H9 (cell line): ENCODE results near the gene ZNF467. TPM values are rescaled to one million over a fixed set of nuclear protein-coding genes. Genes with fewer than 3 reads are reported as not detected.

ENCODE experiments used
- DNase-seq: peaks from one replicate; pipeline ENCODE4 v3.0.0-alpha.2; 2017
- H2AFZ ChIP-seq: one replicate; pipeline ENCODE4 v1.6.1; 2013; ENCODE audit warnings: mild to moderate bottlenecking, low read length, control low read depth, moderate library complexity
- H2AK5ac ChIP-seq: 2 replicates; pipeline ENCODE4 v1.6.1; 2013; ENCODE audit warnings: low read length, control low read depth, mixed read lengths; ENCODE audit not compliant: insufficient read length
- H2BK120ac ChIP-seq: one replicate; pipeline ENCODE4 v1.6.1; 2013; ENCODE audit warnings: low read depth, mild to moderate bottlenecking, low read length, control low read depth, inconsistent platforms; ENCODE audit not compliant: poor library complexity, severe bottlenecking
- H2BK12ac ChIP-seq: 2 replicates; pipeline ENCODE4 v1.6.1; 2013; ENCODE audit warnings: low read length, control low read depth, mixed read lengths, low read depth; ENCODE audit not compliant: insufficient read length
- H2BK15ac ChIP-seq: 2 replicates; pipeline ENCODE4 v1.6.1; 2013; ENCODE audit warnings: low read depth, low read length, control low read depth
- H2BK20ac ChIP-seq: one replicate; pipeline ENCODE4 v1.6.1; 2013; ENCODE audit warnings: low read depth, mild to moderate bottlenecking, low read length, control low read depth, inconsistent platforms; ENCODE audit not compliant: poor library complexity, severe bottlenecking
- H2BK5ac ChIP-seq: 2 replicates; pipeline ENCODE4 v1.6.1; 2013; ENCODE audit warnings: low read length, control low read depth, mixed read lengths; ENCODE audit not compliant: insufficient read length
- H3K14ac ChIP-seq: 2 replicates; pipeline ENCODE4 v1.6.1; 2013; ENCODE audit warnings: low read length, control low read depth; ENCODE audit not compliant: insufficient read depth
- H3K18ac ChIP-seq: 2 replicates; pipeline ENCODE4 v1.6.1; 2013; ENCODE audit warnings: low read depth, mild to moderate bottlenecking, mixed read lengths, low read length, control low read depth; ENCODE audit not compliant: insufficient read length
- H3K23ac ChIP-seq: 2 replicates; pipeline ENCODE4 v1.6.1; 2013; ENCODE audit warnings: low read length, control low read depth, mixed read lengths, low read depth; ENCODE audit not compliant: insufficient read length
- H3K23me2 ChIP-seq: 2 replicates; pipeline ENCODE4 v1.6.1; 2013; ENCODE audit warnings: low read depth, mild to moderate bottlenecking, mixed read lengths, low read length, control low read depth; ENCODE audit not compliant: insufficient read length, poor library complexity, severe bottlenecking
- H3K27ac ChIP-seq: 2 replicates; pipeline ENCODE4 v1.5.1; 2013; ENCODE audit warnings: low read length, control low read depth, mixed read lengths, low read depth; ENCODE audit not compliant: insufficient read length
- H3K27me3 ChIP-seq: 2 replicates; pipeline ENCODE4 v1.6.1; 2013; ENCODE audit warnings: low read length, control low read depth, inconsistent platforms; ENCODE audit not compliant: insufficient read depth
- H3K4ac ChIP-seq: 2 replicates; pipeline ENCODE4 v1.6.1; 2013; ENCODE audit warnings: low read depth, mild to moderate bottlenecking, control low read depth, inconsistent platforms, low read length, moderate library complexity
- H3K4me1 ChIP-seq: 2 replicates; pipeline ENCODE4 v1.6.1; 2013; ENCODE audit warnings: low read length, control low read depth, inconsistent platforms; ENCODE audit not compliant: insufficient read depth
- H3K4me2 ChIP-seq: 2 replicates; pipeline ENCODE4 v1.6.1; 2013; ENCODE audit warnings: low read length, control low read depth, mixed read lengths; ENCODE audit not compliant: insufficient read length, insufficient read depth
- H3K56ac ChIP-seq: 2 replicates; pipeline ENCODE4 v1.6.1; 2013; ENCODE audit warnings: low read depth, mild to moderate bottlenecking, mixed read lengths, low read length, control low read depth; ENCODE audit not compliant: insufficient read length
- H3K79me1 ChIP-seq: 2 replicates; pipeline ENCODE4 v1.6.1; 2013; ENCODE audit warnings: low read depth, mild to moderate bottlenecking, moderate library complexity, low read length, control low read depth, inconsistent platforms; ENCODE audit not compliant: insufficient read depth, poor library complexity, severe bottlenecking
- H3K79me2 ChIP-seq: 2 replicates; pipeline ENCODE4 v1.6.1; 2013; ENCODE audit warnings: low read length, control low read depth, inconsistent platforms; ENCODE audit not compliant: insufficient read depth
- H3K9ac ChIP-seq: 2 replicates; pipeline ENCODE4 v1.6.1; 2013; ENCODE audit warnings: low read length, control low read depth, mixed read lengths; ENCODE audit not compliant: insufficient read length; ENCODE audit errors: extremely low read depth
- H3K9me3 ChIP-seq: one replicate; pipeline ENCODE4 v1.6.1; 2013; ENCODE audit warnings: low read depth, low read length, inconsistent platforms; ENCODE audit not compliant: control insufficient read depth
- H3T11ph ChIP-seq: one replicate; pipeline ENCODE4 v1.6.1; 2013; ENCODE audit warnings: mild to moderate bottlenecking, low read length, control low read depth, inconsistent platforms
- H4K20me1 ChIP-seq: one replicate; pipeline ENCODE4 v1.6.1; 2013; ENCODE audit not compliant: control insufficient read depth, insufficient read length, insufficient read depth
- H4K5ac ChIP-seq: 2 replicates; pipeline ENCODE4 v1.6.1; 2013; ENCODE audit warnings: low read depth, mild to moderate bottlenecking, mixed read lengths, low read length, control low read depth; ENCODE audit not compliant: insufficient read length
- H4K8ac ChIP-seq: replicated peaks from 2 replicates; pipeline ENCODE4 v1.6.1; 2013; ENCODE audit warnings: low read length, control low read depth, mixed read lengths, low read depth; ENCODE audit not compliant: insufficient read length
- H4K91ac ChIP-seq: 2 replicates; pipeline ENCODE4 v1.6.1; 2013; ENCODE audit warnings: low read depth, mild to moderate bottlenecking, moderate library complexity, mixed read lengths, low read length, control low read depth; ENCODE audit not compliant: insufficient read length
- H3K27ac Mint-ChIP-seq, 3 experiments: 2 replicates in 2 of 3; 3 replicates in 1 of 3; pipeline ENCODE4 v1.8.0; 2020 to 2021; ENCODE audit warnings: mixed read lengths in 3 of 3, mild to moderate bottlenecking in 1 of 3, moderate library complexity in 1 of 3
- H3K27me3 Mint-ChIP-seq: 2 replicates; pipeline ENCODE4 v1.8.0; 2021; ENCODE audit warnings: low read depth, mild to moderate bottlenecking, moderate library complexity, mixed read lengths
- H3K36me3 Mint-ChIP-seq, 3 experiments: 2 replicates in 2 of 3; 3 replicates in 1 of 3; pipeline ENCODE4 v1.8.0; 2020 to 2021; ENCODE audit warnings: low read depth in 3 of 3, mixed read lengths in 3 of 3; ENCODE audit not compliant: insufficient read depth in 1 of 3
- H3K4me1 Mint-ChIP-seq, 2 experiments: 2 replicates each; pipeline ENCODE4 v1.8.0; 2020; ENCODE audit warnings: mixed read lengths in 2 of 2
- H3K4me3 Mint-ChIP-seq, 2 experiments: 2 replicates in 1 of 2; 3 replicates in 1 of 2; pipeline ENCODE4 v1.8.0; 2020 to 2021; ENCODE audit warnings: mild to moderate bottlenecking in 2 of 2, mixed read lengths in 2 of 2, moderate library complexity in 1 of 2
- H3K9me3 Mint-ChIP-seq, 2 experiments: 2 replicates in 1 of 2; 3 replicates in 1 of 2; pipeline ENCODE4 v1.8.0; 2020; ENCODE audit warnings: mild to moderate bottlenecking in 2 of 2, mixed read lengths in 2 of 2, moderate library complexity in 1 of 2
- WGBS: extraction: QIAGEN DNeasy Blood & Tissue Kit; methylation state at CpG from one replicate; pipeline ENCODE4 v1.1.7; 2013; ENCODE audit warnings: missing lambda C conversion rate, low lambda C conversion rate, mixed read lengths; ENCODE audit not compliant: insufficient read length; ENCODE audit errors: extremely low coverage; 5-methylcytosine and 5-hydroxymethylcytosine counted together
- total RNA-seq: library from RNA; stranded (reverse); gene quantifications from 2 replicates; pipeline ENCODE4 v1.2.1, GENCODE V29; 2021
- TF ChIP-seq, protein P1 (sequence below): fragments of 200-600 bp; sonication (generic); conservative IDR thresholded peaks from 3 replicates; pipeline ENCODE4 v1.8.0; 2021; ENCODE audit warnings: antibody characterized with exemption, mild to moderate bottlenecking

Gene ZNF467
- total RNA-seq, 1 experiment from 2014 or later, result 0.31 TPM

DNA sequence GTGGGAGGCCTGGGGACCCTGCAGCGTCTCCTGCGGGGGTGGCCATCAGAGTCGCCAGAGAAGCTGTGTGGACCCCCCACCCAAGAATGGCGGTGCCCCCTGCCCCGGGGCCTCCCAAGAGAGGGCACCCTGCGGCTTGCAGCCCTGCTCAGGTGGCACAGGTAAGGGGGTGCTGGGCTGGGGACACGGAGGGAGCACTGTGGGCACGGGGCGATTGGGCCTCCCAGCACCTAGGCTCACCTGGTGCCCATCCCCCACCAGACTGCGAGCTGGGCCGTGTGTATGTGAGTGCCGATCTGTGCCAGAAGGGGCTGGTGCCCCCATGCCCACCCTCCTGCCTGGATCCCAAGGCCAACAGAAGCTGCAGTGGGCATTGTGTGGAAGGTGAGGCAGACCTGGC is 29.6 kb upstream of the ZNF467 start:
- Histone ChIP-seq H4K20me1 (no peaks in the 10 kb centered on the region), H3K23ac (no peak overlapping the region), H2AFZ (no peak overlapping the region), H3K79me1 (no peaks in the 10 kb centered on the region), H2BK5ac (no peak overlapping the region), H3K4ac (no peak overlapping the region), H3K4me1 (no peaks in the 10 kb centered on the region), H2BK120ac (no peak overlapping the region), H3K27me3 (no peaks in the 10 kb centered on the region), H4K91ac (no peak overlapping the region), H3K14ac (no peak overlapping the region), H3K18ac (no peak overlapping the region), H3K79me2 (no peaks in the 10 kb centered on the region), H4K5ac (no peak overlapping the region), H3T11ph (no peak overlapping the region), H2BK20ac (no peak overlapping the region), H3K56ac (no peak overlapping the region), H4K8ac (no peak overlapping the region), H3K4me2 (no peak overlapping the region), H3K27ac (no peak overlapping the region), H2BK12ac (no peak overlapping the region), H3K23me2 (no peaks in the 10 kb centered on the region), H2AK5ac (no peak overlapping the region), H2BK15ac (no peak overlapping the region), H3K9ac (no peak overlapping the region), H3K9me3 (no peaks in the 10 kb centered on the region)
- no peak for DNase-seq
- Mint-ChIP-seq H3K36me3 (no peaks in the 10 kb centered on the region), H3K27ac (no peak overlapping the region), H3K4me3 (no peak overlapping the region), H3K9me3 (no peaks in the 10 kb centered on the region), H3K4me1 (peaks cover 0 to 8% of the 10 kb centered on the region in 2 experiments; a peak in 3 of 4 replicates), H3K27me3 (peaks cover 19% of the 10 kb centered on the region)
- WGBS, result no CpG with 5 or more reads among the region's 12 CpGs
- TF ChIP-seq, protein P1, sequence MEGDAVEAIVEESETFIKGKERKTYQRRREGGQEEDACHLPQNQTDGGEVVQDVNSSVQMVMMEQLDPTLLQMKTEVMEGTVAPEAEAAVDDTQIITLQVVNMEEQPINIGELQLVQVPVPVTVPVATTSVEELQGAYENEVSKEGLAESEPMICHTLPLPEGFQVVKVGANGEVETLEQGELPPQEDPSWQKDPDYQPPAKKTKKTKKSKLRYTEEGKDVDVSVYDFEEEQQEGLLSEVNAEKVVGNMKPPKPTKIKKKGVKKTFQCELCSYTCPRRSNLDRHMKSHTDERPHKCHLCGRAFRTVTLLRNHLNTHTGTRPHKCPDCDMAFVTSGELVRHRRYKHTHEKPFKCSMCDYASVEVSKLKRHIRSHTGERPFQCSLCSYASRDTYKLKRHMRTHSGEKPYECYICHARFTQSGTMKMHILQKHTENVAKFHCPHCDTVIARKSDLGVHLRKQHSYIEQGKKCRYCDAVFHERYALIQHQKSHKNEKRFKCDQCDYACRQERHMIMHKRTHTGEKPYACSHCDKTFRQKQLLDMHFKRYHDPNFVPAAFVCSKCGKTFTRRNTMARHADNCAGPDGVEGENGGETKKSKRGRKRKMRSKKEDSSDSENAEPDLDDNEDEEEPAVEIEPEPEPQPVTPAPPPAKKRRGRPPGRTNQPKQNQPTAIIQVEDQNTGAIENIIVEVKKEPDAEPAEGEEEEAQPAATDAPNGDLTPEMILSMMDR, result no peak
